HCT116 (cell line): ENCODE data around the gene ABCC9.

Experiments
- EZH2phosphoT487 ChIP-seq: fragments of 200-600 bp; IDR thresholded peaks from 2 replicates; pipeline ENCODE4 v1.6.1; 2018; ENCODE audit warnings: antibody characterized with exemption, borderline replicate concordance
- TF ChIP-seq, protein P1 (sequence below), 3 experiments: fragments of 200-600 bp in 1 of 3; sonication (generic) in 1 of 3; IDR thresholded peaks in 2 of 3; conservative IDR thresholded peaks in 1 of 3; 2 replicates each; pipeline ENCODE4 v1.5.1; 2012 to 2017; ENCODE audit warnings: low read depth in 2 of 3, low read length in 2 of 3, antibody characterized with exemption in 1 of 3, borderline replicate concordance in 1 of 3, control low read depth in 1 of 3, mild to moderate bottlenecking in 1 of 3, mixed read lengths in 1 of 3, mixed run types in 1 of 3, moderate library complexity in 1 of 3; ENCODE audit not compliant: insufficient read depth in 1 of 3

DNA sequence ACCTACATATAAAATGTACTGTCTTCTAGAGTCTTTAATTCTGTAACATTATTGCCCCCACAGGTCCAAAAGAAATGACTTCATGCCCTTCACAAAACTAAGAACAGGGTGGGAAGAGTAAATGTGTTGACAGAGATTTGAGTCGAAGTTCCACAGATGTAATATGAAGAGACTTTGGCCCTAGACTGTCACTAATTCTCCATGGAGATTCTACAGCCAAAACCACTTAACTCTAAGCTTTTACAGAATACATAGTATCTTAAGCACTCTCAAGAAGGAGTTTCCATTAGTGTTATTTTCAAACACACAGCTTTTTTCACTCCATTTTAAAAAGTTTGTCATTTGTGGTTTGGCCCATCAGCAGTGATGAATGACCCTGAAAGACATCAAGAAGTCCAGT lies 56.3 kb downstream of the ABCC9 start:
- TF ChIP-seq EZH2phosphoT487, result no peak
- TF ChIP-seq, protein P1, sequence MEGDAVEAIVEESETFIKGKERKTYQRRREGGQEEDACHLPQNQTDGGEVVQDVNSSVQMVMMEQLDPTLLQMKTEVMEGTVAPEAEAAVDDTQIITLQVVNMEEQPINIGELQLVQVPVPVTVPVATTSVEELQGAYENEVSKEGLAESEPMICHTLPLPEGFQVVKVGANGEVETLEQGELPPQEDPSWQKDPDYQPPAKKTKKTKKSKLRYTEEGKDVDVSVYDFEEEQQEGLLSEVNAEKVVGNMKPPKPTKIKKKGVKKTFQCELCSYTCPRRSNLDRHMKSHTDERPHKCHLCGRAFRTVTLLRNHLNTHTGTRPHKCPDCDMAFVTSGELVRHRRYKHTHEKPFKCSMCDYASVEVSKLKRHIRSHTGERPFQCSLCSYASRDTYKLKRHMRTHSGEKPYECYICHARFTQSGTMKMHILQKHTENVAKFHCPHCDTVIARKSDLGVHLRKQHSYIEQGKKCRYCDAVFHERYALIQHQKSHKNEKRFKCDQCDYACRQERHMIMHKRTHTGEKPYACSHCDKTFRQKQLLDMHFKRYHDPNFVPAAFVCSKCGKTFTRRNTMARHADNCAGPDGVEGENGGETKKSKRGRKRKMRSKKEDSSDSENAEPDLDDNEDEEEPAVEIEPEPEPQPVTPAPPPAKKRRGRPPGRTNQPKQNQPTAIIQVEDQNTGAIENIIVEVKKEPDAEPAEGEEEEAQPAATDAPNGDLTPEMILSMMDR (IDR thresholded peaks at IDR 0.05 in 2 of 3, conservative IDR thresholded peaks at IDR 0.05 in 1 of 3; ENCODE audit: borderline replicate concordance in 1 of 3, insufficient read depth in 1 of 3, low read depth in 2 of 3, low read length in 2 of 3), result no peak
